ENCODE data around the gene MGLL.

GRCh38 chr3:127715532-127715931 is 106.8 kb downstream of the MGLL start:
- no peak for TF ChIP-seq CTCF (IDR thresholded peaks at IDR 0.05)
- TF ChIP-seq REST (IDR thresholded peaks at IDR 0.05; ENCODE audit: insufficient read depth in 1 of 2, low read depth in 2 of 2, low read length in 1 of 2) = no peak
- TF ChIP-seq POLR2AphosphoS5 (IDR thresholded peaks at IDR 0.05; ENCODE audit: low read depth, low read length) = no peak
- TF ChIP-seq SIN3A (IDR thresholded peaks at IDR 0.05; ENCODE audit: borderline replicate concordance, insufficient read depth, low read depth, low read length) = no peak
- no peak for TF ChIP-seq TCF7L2 (IDR thresholded peaks at IDR 0.05; ENCODE audit: low read depth, low read length)
